NCI-H1048 (cell line): ENCODE data around the gene SPN.
A peak's percentile ranks its signal among the peaks of the same experiment; 100 is the strongest.
"Not testable (repeated sequence)": the region's sequence is repeated elsewhere in the genome, so short reads cannot be mapped to it uniquely, and the experiment has no call there.

Experiments used
- DNase-seq: peaks from one replicate; lab custom pipeline; 2025; lab: John Stamatoyannopoulos, UW

SPN gene

DNA sequence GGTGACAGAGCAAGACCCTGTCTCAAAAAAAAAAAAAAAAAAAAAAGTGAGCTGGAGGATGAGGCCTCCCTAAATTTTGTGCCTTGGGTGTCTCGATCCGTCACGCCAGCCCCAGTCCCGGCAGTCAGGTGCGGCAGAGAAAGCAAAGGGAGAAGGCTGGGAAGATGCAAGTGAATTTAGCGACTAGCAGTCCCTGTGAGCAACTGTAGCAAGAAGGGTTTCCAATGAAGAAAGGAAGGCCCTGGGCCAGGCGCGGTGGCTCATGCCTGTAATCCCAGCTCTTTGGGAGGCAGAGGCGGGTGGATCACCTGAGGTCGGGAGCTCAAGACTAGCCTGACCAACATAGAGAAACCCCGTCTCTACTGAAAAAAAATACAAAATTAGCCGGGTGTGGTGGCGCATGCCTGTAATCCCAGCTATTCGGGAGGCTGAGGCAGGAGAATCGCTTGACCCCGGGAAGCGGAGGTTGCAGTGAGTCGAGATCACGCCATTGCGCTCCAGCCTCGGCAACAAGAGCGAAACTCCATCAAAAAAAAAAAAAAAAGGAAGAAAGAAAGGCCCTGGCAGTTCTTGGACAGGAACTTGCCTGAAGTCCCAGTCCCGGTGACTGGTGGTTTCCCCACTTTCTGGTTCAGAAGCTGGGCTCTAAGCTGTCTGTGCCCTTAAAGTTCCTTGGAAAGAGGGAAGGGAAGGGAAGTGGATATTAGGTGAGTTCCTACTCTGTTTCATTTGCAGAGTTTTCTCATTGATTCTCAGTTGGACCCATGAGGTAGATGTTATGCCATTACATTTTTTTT lies 14.1 kb downstream of the SPN start:
- no peak for DNase-seq

GRCh38 chr16:29678691-29679267 lies 15.7 kb downstream of the SPN start, which contains the start of gene QPRT:
QPRT (plus strand) TSS chr16:29679180; CDS start chr16:29679198, 18 bp downstream.
- DNase-seq, result no peak

GRCh38 chr16:29680180-29680598 lies 17.1 kb downstream of the SPN start:
- no peak for DNase-seq

GRCh38 chr16:29683543-29684090 lies 20.6 kb downstream of the SPN start:
- no peak for DNase-seq

GRCh38 chr16:29684679-29685078 lies 21.6 kb downstream of the SPN start:
- no peak for DNase-seq

- no peak for DNase-seq
These were observed 23.8 kb downstream of the SPN start for GRCh38 chr16:29686740-29687332.

GRCh38 chr16:29687755-29688154 lies 24.7 kb downstream of the SPN start:
- no peak for DNase-seq

DNA sequence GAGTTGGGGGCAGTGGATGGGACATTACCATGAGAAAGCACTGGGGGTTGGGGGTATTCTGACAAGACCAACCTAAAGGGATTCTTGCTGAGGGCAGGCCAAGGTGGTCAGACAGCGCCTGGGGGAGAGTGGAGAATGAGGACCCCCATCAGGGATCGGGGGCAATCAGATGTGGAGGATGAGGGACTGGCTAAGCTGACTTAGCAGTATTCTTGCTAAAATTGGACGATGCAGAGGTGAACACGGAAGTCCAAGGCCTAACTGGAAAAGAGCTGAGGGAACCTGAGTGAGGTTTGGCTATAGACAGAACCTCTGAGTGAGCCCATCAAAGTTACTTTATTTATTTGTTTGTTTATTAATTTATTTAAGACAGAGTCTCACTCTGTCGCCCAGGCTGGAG lies 25.1 kb downstream of the SPN start:
- no peak for DNase-seq

DNA sequence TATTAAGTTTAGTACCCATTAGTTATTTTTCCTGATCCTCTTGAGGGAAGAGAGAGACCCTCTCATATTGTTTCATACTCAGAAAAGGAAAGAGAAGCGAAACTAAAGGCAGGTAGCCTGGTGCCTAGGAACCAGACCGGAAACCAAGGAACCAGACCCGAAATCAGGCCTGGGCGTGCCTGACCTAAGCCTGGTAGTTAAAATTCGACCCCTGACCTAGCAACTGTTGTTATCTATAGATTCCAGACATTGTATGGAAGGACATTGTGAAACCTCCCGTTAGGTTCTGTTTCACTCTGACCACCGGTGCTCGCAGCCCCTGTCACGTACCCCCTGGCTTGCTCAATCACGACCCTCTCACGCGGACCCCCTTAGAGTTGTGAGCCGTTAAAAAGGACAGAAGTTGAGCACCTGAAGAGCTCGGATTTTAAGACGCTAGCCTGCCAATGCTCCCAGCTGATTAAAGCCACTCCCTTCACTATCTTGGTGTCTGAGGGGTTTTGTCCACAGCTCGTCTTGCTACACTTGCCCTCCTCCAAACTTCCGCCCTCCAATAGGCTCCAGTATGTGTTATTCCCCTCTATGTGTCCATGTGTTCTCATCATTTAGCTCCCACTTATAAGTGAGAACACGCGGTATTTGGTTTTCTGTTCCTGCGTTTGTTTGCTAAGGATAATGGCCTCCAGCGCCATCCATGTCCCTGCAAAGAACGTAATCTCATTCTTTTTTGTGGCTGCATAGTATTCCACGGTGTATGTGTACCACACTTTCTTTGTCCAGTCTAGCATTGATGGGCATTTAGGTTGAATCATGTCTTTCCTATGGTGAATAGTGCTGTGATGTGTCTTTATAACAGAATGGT lies 26.7 kb downstream of the SPN start:
- DNase-seq, result not testable (repeated sequence)

DNA sequence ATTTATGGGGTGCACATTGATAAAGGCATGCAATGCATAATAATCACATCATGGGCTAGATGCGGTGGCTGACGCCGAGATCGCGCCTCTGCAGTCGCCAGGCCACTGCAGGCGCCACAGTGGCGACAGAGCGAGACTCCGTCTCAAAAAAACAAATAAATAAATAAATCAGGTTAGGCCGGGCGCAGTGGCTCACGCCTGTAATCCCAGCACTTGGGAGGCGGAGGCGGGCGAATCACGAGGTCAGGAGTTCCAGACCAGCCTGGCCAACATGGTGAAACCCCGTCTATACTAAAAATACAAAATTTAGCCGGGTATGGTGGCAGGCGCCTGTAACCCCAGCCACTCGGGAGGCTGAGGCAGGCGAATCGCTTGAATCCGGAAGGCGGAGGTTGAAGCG lies 29.6 kb downstream of the SPN start:
- DNase-seq, result not testable (repeated sequence)

DNA sequence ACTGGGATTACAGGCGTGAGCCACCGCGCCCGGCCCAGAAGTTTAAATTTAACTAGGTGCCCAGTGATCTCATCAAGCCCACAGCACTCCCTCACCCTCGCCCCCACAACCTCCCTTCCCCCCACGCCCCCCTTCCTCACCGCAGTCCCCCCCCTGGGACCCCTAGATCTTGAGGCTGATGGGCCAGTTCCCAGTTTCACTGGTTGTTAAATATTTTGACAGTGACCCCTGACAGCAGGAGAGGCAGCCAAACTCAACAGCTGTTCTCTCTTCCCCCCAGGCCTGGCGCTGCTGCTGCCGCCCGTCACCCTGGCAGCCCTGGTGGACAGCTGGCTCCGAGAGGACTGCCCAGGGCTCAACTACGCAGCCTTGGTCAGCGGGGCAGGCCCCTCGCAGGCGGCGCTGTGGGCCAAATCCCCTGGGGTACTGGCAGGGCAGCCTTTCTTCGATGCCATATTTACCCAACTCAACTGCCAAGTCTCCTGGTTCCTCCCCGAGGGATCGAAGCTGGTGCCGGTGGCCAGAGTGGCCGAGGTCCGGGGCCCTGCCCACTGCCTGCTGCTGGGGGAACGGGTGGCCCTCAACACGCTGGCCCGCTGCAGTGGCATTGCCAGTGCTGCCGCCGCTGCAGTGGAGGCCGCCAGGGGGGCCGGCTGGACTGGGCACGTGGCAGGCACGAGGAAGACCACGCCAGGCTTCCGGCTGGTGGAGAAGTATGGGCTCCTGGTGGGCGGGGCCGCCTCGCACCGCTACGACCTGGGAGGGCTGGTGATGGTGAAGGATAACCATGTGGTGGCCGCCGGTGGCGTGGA lies 31.5 kb downstream of the SPN start:
- no peak for DNase-seq

DNA sequence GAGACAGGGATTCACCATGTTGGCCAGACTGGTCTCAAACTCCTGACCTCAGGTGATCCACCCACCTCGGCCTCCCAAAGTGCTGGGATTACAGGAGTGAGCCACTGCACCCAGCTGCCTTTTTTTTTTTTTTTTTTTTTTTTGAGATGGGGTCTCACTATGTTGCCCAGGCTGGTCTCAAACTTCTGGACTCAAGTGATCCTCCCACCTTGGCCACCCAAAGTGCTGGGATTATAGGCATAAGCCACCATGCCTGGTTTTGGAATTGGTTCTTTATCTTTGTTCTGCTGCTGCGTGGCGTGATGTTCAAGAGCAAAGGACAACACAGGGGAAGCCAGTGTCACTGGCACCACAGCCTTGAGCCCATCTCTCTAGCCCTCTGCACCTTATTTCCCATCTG lies 32.6 kb downstream of the SPN start:
- not testable (repeated sequence) for DNase-seq

DNA sequence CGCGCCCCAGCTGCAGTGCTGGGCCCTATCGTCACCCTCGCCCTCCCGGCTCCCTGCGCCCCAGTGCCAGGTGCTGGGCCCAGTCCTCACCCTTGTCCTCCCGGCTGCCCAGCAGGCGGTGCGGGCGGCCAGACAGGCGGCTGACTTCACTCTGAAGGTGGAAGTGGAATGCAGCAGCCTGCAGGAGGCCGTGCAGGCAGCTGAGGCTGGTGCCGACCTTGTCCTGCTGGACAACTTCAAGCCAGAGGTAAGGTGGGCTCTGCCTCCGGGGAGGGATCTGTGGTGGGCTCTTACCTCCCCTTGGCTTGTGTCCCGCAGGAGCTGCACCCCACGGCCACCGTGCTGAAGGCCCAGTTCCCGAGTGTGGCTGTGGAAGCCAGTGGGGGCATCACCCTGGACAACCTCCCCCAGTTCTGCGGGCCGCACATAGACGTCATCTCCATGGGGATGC lies 33.9 kb downstream of the SPN start:
- DNase-seq, result no peak

- DNase-seq, result no peak
These were observed 34.3 kb downstream of the SPN start for GRCh38 chr16:29697391-29697790.

DNA sequence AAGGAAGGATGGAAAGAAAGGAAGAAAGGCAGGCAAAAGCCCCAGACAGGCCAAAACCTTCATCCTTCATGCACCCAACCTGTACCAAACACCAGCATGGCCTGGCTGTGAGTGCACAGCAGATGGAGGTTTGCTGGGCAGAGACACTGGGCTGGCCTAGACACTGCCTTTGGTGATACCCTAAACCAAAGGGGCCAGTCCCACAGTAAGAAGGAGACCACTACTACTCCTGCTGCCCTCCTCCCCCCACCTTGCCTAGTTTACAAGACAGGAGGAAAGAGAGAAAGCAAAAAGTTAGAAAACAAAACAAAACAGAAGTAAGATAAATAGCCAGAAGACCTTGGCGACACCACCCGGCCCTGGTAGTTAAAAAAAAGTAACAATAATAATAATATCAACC lies 35.0 kb downstream of the SPN start:
- DNase-seq, result no peak

DNA sequence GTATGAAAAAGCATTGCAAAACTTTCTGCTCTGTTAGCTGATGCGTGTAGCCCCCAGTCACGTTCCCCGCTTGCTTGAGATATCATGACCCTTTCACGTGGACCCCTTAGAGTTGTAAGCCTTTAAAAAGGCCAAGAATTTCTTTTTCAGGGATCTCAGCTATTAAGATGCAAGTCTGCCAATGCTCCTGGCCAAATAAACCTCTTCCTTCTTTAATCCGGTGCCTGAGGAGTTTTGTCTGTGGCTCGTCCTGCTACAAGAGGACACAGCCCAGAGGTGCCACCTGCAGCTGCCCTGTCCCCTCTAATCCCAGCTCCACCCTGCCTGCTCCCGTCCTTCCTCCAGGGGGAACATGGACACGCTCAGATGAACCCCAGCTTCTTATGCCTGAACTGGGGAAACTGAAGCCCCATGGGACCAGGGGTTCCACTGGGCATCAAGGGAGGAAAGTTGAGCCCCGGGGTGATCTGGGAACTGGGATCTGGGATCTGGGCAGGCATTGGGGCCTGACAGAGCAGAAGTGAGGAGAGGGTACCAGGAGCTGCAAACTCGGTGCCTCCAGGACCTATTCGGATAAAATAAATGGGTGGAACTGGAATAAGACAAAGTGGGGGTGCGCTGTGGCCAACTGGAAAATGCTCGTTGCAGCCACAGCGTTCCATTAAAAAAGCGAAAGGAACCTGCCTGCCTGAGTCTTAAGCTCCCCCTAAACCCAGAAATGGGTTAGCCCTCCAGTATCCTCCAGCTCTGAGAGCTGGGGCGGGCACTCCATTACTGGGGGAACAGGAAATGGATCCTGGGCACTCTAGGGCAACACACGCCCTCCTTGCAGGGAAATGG lies 35.7 kb downstream of the SPN start:
- no peak for DNase-seq

- no peak for DNase-seq
These were observed 36.5 kb downstream of the SPN start for GRCh38 chr16:29699324-29700219.

DNA sequence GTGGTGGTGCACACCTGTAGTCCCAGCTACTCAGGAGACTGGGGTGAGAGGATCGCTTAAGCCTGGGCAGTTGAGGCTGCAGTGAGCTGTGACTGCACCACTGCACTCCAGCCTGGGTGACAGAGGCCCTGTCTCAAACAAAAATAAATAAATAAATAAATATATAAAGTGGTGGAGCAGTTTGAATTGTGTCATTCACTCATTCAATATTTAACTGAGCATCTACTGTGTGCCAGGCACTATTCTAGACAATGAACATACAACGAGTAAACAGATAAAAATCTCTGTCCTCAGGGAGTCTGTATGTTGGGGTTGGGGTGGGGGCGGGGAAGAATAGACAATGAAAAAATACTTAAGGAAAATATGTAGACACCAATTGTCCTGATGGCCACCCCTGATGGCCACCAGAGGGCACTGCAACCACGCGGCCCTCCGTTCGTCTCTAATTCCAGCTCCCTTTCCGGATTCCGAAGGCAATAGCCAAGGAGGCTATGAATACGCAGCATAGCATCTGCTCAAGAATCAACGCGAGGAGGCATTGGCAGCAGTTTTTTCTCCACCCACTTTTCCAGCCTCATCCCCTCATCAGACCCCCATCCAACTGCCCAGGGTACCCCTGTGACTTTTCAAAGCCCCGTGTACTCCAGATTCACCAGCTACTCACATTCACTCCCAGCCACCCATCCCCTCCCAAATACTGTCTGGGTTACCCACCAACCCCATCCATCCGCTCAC lies 37.4 kb downstream of the SPN start:
- peak; percentile 27 for DNase-seq

- no peak for DNase-seq
These were observed 38.1 kb downstream of the SPN start for GRCh38 chr16:29701214-29701555.
